Activated CD8-positive, alpha-beta memory T cell treated with anti-CD3 and anti-CD28 coated beads, Interleukin-2, amount 50 U/mL, for 24 hours (primary cell): ENCODE measurements around the gene SELENOO.
A peak's percentile ranks its signal among the peaks of the same experiment; 100 is the strongest.
"Not testable (repeated sequence)": the region's sequence is repeated elsewhere in the genome, so short reads cannot be mapped to it uniquely, and the experiment has no call there.

ENCODE experiments used
- DNase-seq: peaks from one replicate; pipeline ENCODE4 v3.0.0-alpha.2; 2020; ENCODE audit errors: extremely low read depth

SELENOO gene, protein sequence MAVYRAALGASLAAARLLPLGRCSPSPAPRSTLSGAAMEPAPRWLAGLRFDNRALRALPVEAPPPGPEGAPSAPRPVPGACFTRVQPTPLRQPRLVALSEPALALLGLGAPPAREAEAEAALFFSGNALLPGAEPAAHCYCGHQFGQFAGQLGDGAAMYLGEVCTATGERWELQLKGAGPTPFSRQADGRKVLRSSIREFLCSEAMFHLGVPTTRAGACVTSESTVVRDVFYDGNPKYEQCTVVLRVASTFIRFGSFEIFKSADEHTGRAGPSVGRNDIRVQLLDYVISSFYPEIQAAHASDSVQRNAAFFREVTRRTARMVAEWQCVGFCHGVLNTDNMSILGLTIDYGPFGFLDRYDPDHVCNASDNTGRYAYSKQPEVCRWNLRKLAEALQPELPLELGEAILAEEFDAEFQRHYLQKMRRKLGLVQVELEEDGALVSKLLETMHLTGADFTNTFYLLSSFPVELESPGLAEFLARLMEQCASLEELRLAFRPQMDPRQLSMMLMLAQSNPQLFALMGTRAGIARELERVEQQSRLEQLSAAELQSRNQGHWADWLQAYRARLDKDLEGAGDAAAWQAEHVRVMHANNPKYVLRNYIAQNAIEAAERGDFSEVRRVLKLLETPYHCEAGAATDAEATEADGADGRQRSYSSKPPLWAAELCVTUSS

DNA sequence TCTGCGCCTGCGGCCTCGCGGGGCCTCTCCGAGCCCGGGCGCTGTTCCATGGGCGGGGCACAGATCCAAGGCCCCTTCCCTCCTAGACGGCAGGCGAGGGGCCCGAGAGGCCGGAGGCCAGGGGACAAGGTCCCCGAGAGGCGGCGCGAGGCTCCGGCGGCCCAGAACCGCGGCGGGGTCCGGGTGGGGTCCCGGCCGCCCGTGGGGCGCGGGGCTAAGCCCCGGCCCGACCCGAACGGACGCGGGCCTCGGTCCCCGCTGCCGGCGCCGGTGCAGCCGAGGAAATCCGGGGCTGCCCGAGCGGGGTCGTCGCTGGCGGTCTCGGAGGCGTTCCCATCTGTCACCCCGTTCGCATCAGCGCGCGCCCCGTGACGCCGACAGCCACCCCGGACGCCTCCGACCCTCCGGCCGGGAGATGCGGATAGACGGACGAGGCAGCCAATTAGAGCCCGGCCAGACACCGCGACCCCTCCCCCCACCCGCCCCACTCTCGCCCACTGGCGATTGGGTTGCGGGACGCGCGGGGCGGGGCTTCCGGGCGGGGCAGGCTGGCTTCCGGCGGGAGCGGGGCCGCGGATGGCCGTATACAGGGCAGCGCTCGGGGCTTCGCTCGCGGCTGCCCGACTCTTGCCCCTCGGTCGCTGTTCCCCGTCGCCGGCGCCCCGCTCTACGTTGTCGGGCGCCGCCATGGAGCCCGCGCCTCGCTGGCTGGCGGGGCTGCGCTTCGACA lies at the start of gene SELENOO:
Gene SELENOO, plus strand, starts transcription at position 551 of the 730 bp plus-strand sequence. Its CDS starts 26 bp downstream, at position 577.
- DNase-seq: peak; percentile 69

- no peak for DNase-seq
Measured at GRCh38 chr22:50151571-50152537, 49.0 kb upstream of the SELENOO start.

DNA sequence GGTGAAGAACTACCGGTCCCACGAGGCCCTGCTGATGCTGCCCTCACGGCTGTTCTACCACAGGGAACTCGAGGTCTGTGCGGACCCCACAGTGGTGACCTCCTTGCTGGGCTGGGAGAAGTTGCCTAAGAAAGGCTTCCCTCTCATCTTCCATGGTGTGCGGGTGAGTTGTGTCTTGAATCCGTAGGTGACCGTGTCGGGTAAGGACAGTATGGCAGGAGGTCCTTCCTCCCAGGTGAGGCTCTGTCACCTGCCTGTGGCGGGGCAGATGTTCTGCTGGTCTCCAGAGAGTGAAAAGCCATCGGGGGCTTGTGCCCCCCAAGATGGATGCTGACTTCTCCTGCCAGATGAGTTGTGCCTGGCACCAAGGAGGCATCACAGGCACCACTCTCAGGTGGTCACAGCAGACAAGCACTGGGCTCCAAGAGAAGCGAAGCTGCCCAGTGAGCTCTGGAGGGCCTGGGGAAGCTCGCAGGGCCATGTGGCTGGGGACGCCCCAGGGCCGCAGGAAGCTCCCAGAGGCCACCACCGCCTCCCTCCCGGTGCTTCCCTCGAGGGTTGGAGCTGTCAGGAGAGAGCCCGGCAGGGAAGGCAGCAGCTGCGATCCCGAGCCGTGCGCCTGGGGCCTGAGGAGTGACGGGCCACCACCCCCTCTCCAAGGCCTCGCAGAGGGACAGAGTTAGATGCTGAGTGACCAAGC lies 47.6 kb upstream of the SELENOO start:
- DNase-seq: no peak

DNA sequence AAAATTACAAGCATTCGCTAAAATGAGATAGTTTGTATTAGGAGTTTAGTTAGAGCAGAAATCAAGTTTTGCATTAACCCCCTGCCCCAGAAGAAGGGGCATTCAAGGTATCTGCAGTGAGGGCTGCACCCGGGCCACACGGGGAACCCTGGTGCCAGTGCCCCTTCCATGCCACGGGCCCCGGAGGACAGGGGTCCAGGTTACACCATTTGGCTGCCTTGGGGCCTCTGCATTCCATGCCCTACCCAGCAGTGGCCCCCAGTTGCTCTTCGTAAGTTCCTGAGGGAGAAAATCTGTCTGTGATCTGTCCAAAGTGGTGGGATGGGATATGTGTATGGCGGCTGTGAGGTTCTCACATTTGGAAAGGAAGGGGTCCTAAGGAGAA lies 47.1 kb upstream of the SELENOO start:
- DNase-seq: no peak

DNA sequence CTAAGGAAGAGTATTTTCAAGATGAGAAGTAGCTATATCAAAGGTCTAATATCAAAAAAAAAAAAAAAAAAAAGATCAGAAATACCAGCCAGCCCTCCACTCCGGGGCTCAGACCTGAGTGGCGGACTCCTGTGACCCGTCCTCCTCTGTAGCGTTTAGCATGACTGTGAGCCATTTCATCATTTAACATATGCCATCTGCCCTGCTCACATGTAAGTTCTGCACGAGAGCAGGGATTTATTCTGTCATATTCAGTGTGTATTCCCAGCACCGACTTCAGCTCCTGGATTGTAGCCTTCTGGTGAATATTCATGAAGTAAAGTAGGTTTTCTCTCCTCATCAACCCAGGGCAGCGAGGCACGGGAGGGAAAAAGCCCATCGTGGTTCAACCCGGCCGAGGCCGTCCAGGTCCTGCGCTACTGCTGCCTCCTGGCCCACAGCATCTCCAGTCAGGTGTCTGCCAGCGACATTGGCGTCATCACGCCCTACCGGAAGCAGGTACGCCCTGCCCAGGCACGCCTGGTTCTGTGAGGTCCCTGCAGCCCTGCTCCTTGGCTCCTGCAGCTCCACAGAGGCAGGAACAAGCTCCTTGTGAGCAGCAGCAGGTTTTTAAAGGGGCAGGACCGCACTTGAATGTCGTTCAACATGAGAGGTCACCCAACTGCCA lies 43.0 kb upstream of the SELENOO start:
- no peak for DNase-seq

- DNase-seq: no peak
Measured at GRCh38 chr22:50160947-50161346, 39.9 kb upstream of the SELENOO start.

GRCh38 chr22:50161508-50162390 lies 39.1 kb upstream of the SELENOO start:
- DNase-seq: no peak

- DNase-seq: no peak
Measured at GRCh38 chr22:50162391-50162956, 38.3 kb upstream of the SELENOO start.

DNA sequence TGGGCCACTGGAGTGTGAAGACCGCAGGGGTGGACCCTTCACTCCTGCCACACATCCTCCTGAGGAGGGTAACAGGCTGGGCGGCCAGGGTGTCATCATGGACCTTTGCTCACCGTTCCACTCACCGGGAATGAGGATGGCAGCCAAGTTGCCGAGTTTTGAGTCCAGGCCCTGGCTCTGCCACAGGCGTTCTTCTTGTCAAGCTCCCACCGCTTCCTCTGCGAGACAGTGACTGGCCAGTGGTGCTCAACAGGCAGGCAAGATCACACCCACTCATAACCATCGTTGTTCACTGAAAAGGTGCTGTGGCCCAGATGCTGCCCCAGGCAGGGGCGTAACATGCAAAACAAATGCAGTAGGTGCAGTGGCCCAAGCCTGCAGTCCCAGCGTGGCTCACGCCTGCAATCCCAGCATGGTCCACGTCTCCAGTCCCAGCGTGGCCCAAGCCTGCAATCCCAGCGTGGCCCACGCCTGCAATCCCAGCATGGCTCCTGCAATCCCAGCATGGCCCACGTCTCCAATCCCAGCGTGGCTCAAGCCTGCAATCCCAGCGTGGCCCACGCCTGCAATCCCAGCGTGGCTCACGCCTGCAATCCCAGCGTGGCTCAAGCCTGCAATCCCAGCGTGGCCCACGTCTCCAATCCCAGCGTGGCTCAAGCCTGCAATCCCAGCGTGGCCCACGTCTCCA lies 35.2 kb upstream of the SELENOO start:
- DNase-seq: no peak

GRCh38 chr22:50167689-50168489 lies 32.9 kb upstream of the SELENOO start:
- no peak for DNase-seq

- DNase-seq: not testable (repeated sequence)
Measured at GRCh38 chr22:50168490-50169180, 32.2 kb upstream of the SELENOO start.

GRCh38 chr22:50169181-50169759 lies 31.5 kb upstream of the SELENOO start:
- no peak for DNase-seq

GRCh38 chr22:50169774-50170341 lies 31.0 kb upstream of the SELENOO start:
- no peak for DNase-seq

DNA sequence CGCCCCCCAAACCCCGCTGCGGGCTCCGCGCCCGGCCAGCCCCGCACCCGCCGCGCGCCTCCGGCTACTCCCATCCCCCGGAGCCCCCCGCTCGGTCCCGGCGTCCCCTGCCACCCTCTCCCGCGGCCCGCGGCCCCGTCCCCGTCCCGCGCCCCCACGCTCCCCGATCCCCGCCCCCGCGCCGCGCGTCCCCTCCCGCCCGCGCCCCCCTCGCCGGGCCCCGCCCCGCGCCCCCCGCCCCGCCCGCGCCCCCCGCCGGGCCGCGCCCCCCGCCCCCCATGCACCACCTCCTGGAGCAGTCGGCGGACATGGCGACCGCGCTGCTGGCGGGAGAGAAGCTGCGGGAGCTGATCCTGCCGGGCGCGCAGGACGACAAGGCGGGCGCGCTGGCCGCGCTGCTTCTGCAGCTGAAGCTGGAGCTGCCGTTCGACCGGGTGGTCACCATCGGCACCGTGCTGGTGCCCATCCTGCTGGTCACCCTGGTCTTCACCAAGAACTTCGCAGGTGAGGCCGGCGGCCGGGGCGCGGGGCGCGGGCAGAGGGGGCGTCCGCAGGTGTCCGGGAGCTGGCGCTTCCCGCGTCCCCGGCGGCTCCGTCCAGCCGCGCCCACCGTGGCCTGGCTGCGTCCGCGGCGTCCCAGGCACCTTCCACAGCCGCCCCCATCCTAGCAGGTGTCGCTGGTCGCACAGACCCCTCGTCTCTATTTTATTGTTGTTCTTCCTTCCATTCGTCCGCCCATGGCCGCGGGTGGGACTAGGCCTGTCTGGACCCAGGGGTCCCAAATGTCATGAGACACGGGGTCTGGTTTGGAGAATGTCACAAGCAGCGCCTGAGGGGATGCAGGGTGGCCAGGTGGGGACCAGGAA lies 30.1 kb upstream of the SELENOO start, which contains the start of gene PANX2:
Gene PANX2, plus strand, starts transcription at position 279 of the 866 bp plus-strand sequence. Its CDS starts 0 bp downstream, at position 279.
- DNase-seq: no peak
